SU-DHL-6 (cell line): ENCODE measurements around the gene CDIPT.

Experiments
- H2AFZ ChIP-seq: fragments of 200-600 bp; sonication (generic); 2 replicates; pipeline ENCODE4 v1.6.1; 2014; ENCODE audit warnings: low read depth, mild to moderate bottlenecking, moderate library complexity, mixed read lengths, antibody characterized with exemption, low read length; ENCODE audit not compliant: severe bottlenecking
- H3F3A ChIP-seq: fragments of 200-600 bp; shearing (Covaris generic); 2 replicates; pipeline ENCODE4 v1.6.0; 2016; ENCODE audit warnings: antibody characterized with exemption, mild to moderate bottlenecking; ENCODE audit not compliant: insufficient read depth
- H3K27ac ChIP-seq: fragments of 200-600 bp; sonication (generic); 2 replicates; pipeline ENCODE4 v1.5.1; 2016; ENCODE audit warnings: low read depth, mild to moderate bottlenecking, low read length, moderate library complexity, mixed read lengths
- H3K27me3 ChIP-seq: fragments of 200-600 bp; sonication (generic), shearing (Covaris generic); 2 replicates; pipeline ENCODE4 v1.6.0; 2014; ENCODE audit warnings: mild to moderate bottlenecking, low read length
- H3K36me3 ChIP-seq: fragments of 200-600 bp; sonication (generic); 2 replicates; pipeline ENCODE4 v1.6.1; 2014; ENCODE audit warnings: mild to moderate bottlenecking, low read length, mixed read lengths
- H3K4me2 ChIP-seq: fragments of 300-600, 200-600 bp; shearing (Covaris generic), sonication (generic); 2 replicates; pipeline ENCODE4 v1.6.0; 2014; ENCODE audit warnings: low read length, low read depth, mild to moderate bottlenecking; ENCODE audit not compliant: poor library complexity, severe bottlenecking
- H3K4me3 ChIP-seq: fragments of 200-600 bp; sonication (generic); 2 replicates; pipeline ENCODE4 v1.5.1; 2014; ENCODE audit warnings: antibody characterized with exemption, low read length, mild to moderate bottlenecking, mixed read lengths; ENCODE audit not compliant: insufficient read depth, poor library complexity, severe bottlenecking
- H3K79me2 ChIP-seq: fragments of 200-600 bp; sonication (generic); 2 replicates; pipeline ENCODE4 v1.6.1; 2014; ENCODE audit warnings: mild to moderate bottlenecking, low read length, moderate library complexity; ENCODE audit not compliant: insufficient read depth
- H3K9ac ChIP-seq: fragments of 200-600 bp; sonication (generic); 2 replicates; pipeline ENCODE4 v1.7.0; 2014; ENCODE audit warnings: mild to moderate bottlenecking, low read length
- H3K9me2 ChIP-seq: fragments of 200-600 bp; sonication (generic); replicated peaks from 2 replicates; pipeline ENCODE4 v1.6.1; 2014; ENCODE audit warnings: low read length; ENCODE audit not compliant: insufficient read depth
- H3K9me3 ChIP-seq: fragments of 200-600 bp; sonication (generic); 2 replicates; pipeline ENCODE4 v1.6.1; 2014; ENCODE audit warnings: low read length, mixed read lengths; ENCODE audit not compliant: insufficient read depth
- H4K20me1 ChIP-seq: fragments of 200-600 bp; sonication (generic); 2 replicates; pipeline ENCODE4 v1.6.1; 2014; ENCODE audit warnings: low read depth, mild to moderate bottlenecking, antibody characterized with exemption, low read length, moderate library complexity, mixed read lengths
- EZH2phosphoT487 ChIP-seq: fragments of 200-600 bp; sonication (generic), shearing (Covaris generic); conservative IDR thresholded peaks from 2 replicates; pipeline ENCODE4 v1.6.1; 2018; ENCODE audit warnings: mild to moderate bottlenecking, antibody characterized with exemption, low read length, moderate library complexity, mixed read lengths
- TF ChIP-seq, protein P1 (sequence below): fragments of 200-600 bp; sonication (generic); IDR thresholded peaks from one replicate; pipeline ENCODE4 v1.5.1; 2017; ENCODE audit warnings: antibody characterized with exemption, mild to moderate bottlenecking, low read length, moderate library complexity; ENCODE audit not compliant: insufficient read depth, poor library complexity, severe bottlenecking

CDIPT gene

DNA sequence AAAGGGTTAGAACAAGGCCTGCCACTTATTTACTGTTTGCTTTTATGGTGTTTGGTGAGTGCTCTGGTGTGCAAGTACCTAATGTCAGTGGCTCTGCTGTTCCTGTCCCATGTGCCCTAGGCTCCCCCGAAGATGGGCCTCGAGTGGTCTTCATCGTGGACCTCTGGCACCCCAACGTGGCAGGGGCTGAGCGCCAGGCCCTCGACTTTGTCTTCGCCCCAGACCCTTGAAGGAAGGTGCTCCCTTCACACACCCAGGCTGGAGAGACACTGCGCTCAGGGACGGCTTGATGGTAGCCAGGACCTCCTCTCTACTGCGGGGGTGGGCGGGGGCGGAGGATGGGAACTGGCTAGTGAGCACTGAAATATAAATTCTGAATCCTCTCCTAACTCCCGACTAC is 42.6 kb upstream of the CDIPT start:
- Histone ChIP-seq H3K4me2 (no peak overlapping the region), H3K9ac (no peak overlapping the region), H3K36me3 (no peaks in the 10 kb centered on the region), H3K9me3 (no peaks in the 10 kb centered on the region), H3K27me3 (no peaks in the 10 kb centered on the region), H3K4me3 (no peak overlapping the region), H4K20me1 (no peaks in the 10 kb centered on the region), H3K79me2 (no peaks in the 10 kb centered on the region), H2AFZ (no peak overlapping the region), H3F3A (no peaks in the 10 kb centered on the region), H3K9me2 (no peaks in the 10 kb centered on the region), H3K27ac (no peak overlapping the region)
- TF ChIP-seq EZH2phosphoT487: no peak

DNA sequence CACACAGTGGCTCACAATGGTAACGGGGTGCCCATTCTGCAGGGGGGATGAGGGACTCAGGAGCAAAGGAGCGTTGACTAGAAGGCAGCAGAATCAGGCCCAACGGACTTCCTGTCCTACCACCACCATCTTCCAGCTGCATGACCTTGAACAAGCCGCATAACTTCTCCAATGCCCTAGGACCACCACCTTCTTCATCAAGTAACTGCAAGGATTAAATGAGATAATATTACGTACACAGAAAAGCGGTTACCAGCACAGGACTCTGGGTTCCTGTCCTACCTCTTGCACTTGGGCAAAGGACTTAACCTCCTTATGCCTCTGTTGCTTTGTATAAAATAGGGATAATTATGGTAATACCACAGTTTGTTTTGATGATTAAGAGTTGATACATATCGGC is 41.9 kb upstream of the CDIPT start:
- Histone ChIP-seq H2AFZ (no peak overlapping the region), H3K4me3 (no peak overlapping the region), H3K4me2 (no peak overlapping the region), H3K9ac (no peak overlapping the region), H3F3A (no peaks in the 10 kb centered on the region), H3K27me3 (no peaks in the 10 kb centered on the region), H3K9me2 (no peaks in the 10 kb centered on the region), H3K79me2 (no peaks in the 10 kb centered on the region), H4K20me1 (no peaks in the 10 kb centered on the region), H3K36me3 (no peaks in the 10 kb centered on the region), H3K27ac (no peak overlapping the region), H3K9me3 (no peaks in the 10 kb centered on the region)
- TF ChIP-seq, protein P1, sequence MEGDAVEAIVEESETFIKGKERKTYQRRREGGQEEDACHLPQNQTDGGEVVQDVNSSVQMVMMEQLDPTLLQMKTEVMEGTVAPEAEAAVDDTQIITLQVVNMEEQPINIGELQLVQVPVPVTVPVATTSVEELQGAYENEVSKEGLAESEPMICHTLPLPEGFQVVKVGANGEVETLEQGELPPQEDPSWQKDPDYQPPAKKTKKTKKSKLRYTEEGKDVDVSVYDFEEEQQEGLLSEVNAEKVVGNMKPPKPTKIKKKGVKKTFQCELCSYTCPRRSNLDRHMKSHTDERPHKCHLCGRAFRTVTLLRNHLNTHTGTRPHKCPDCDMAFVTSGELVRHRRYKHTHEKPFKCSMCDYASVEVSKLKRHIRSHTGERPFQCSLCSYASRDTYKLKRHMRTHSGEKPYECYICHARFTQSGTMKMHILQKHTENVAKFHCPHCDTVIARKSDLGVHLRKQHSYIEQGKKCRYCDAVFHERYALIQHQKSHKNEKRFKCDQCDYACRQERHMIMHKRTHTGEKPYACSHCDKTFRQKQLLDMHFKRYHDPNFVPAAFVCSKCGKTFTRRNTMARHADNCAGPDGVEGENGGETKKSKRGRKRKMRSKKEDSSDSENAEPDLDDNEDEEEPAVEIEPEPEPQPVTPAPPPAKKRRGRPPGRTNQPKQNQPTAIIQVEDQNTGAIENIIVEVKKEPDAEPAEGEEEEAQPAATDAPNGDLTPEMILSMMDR: no peak
- TF ChIP-seq EZH2phosphoT487: no peak

DNA sequence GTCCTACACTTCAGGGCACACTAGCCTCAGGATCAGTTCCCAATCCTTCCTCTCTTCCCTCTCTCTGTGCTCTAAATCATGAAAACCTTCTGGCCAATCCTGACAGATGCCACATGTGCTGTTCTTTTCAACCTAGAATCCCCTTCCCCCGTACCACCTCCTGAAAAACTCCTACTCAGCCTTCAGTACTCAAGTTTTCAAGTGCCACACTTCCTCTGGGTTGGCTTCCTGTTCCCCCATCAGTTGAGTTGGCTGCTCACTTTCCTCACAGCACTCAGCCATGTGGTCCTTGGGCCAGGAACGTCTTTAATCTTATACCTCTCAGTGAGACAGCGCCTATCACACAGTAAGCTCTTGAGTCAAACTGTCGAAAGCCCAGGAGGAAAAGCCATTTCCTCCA is 40.6 kb upstream of the CDIPT start:
- Histone ChIP-seq H3K27ac (no peak overlapping the region), H3K27me3 (no peaks in the 10 kb centered on the region), H3K79me2 (no peaks in the 10 kb centered on the region), H3K4me2 (no peak overlapping the region), H3K9me2 (no peaks in the 10 kb centered on the region), H3K4me3 (no peak overlapping the region), H3K9me3 (no peaks in the 10 kb centered on the region), H4K20me1 (no peaks in the 10 kb centered on the region), H3K9ac (no peak overlapping the region), H2AFZ (no peak overlapping the region), H3K36me3 (no peaks in the 10 kb centered on the region), H3F3A (no peaks in the 10 kb centered on the region)
- TF ChIP-seq EZH2phosphoT487: no peak
- TF ChIP-seq, protein P1: no peak

GRCh38 chr16:29901607-29901945 is 38.5 kb upstream of the CDIPT start:
- no peaks in the 10 kb centered on the region for H3K9me2 ChIP-seq
- H3K9ac ChIP-seq: no peak overlapping the region
- no peaks in the 10 kb centered on the region for H3K36me3 ChIP-seq
- no peaks in the 10 kb centered on the region for H3K9me3 ChIP-seq
- no peak overlapping the region for H3K4me3 ChIP-seq
- no peak overlapping the region for H3K27ac ChIP-seq
- H3F3A ChIP-seq: no peaks in the 10 kb centered on the region
- no peak overlapping the region for H2AFZ ChIP-seq
- no peaks in the 10 kb centered on the region for H3K79me2 ChIP-seq
- TF ChIP-seq, protein P1: no peak
- no peak for TF ChIP-seq EZH2phosphoT487
- no peaks in the 10 kb centered on the region for H3K27me3 ChIP-seq
- no peaks in the 10 kb centered on the region for H4K20me1 ChIP-seq
- no peak overlapping the region for H3K4me2 ChIP-seq
